Stimulated activated effector memory CD8-positive, alpha-beta T cell treated with anti-CD3 and anti-CD28 coated beads, Interleukin-12 subunit alpha, Interleukin-12 subunit beta, amount 100 ng/mL, for 72 hours (primary cell): Measurements from ENCODE around the gene PCDHGB1.
"Not testable (repeated sequence)": the region's sequence is repeated elsewhere in the genome, so short reads cannot be mapped to it uniquely, and the experiment has no call there.

Source experiments
- ATAC-seq: fragments of 150-1000 bp; cut with Tn5 transposase; 2 replicates; pipeline ENCODE4 v1.10.0; 2021
- DNase-seq, 2 donors: peaks; one replicate each; pipeline ENCODE4 v3.0.0; 2021 to 2022; ENCODE audit warnings: low spot score in 2 of 2
- H3K27ac Mint-ChIP-seq: one replicate; pipeline ENCODE4 v1.8.0; 2022; ENCODE audit warnings: mild to moderate bottlenecking, mixed read lengths
- H3K36me3 Mint-ChIP-seq: one replicate; pipeline ENCODE4 v1.8.0; 2022; ENCODE audit warnings: mild to moderate bottlenecking, mixed read lengths
- H3K4me1 Mint-ChIP-seq: one replicate; pipeline ENCODE4 v1.8.0; 2022; ENCODE audit warnings: mixed read lengths
- H3K4me3 Mint-ChIP-seq: one replicate; pipeline ENCODE4 v1.8.0; 2022; ENCODE audit warnings: mild to moderate bottlenecking, mixed read lengths
- H3K9me3 Mint-ChIP-seq: one replicate; pipeline ENCODE4 v1.8.0; 2022; ENCODE audit warnings: mixed read lengths

The PCDHGB1 gene

GRCh38 chr5:141349917-141350619, at the start of gene PCDHGB1:
PCDHGB1 (plus strand) TSS chr5:141350099; CDS start chr5:141350261, 162 bp downstream.
- H3K27ac Mint-ChIP-seq, result no peak within 1 kb of the TSS
- DNase-seq (peak in 1 of 2 donors; percentile 51), ATAC-seq (peak; percentile 57)
- H3K9me3 Mint-ChIP-seq, result peaks cover 12% of the 10 kb centered on the region
- no peaks in the 10 kb centered on the region for H3K36me3 Mint-ChIP-seq
- H3K4me1 Mint-ChIP-seq, result peaks cover 6% of the 10 kb centered on the region
- H3K4me3 Mint-ChIP-seq, result peak within 1 kb of the TSS; percentile 54

DNA sequence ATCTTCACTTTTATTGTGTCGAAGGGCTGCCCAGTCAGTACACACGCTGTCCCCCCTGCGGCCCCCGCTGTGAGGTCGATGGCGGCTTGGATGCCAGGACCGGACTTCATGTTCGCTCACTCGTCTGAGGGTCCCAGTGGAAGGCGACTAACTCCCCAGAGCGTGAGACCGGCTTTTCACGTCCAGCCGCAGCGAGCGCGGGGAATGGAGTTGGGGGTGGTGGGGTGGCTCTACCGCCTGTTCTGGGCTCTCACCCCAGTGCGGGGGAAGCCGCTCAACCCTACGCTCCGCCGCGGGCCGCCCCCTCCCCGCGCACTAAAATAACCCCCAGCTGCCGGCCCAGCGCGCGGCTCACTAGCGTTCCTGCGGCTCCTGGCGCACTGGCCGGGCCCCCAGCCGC, 46.1 kb upstream of the PCDHGB1 start, which contains the start of gene SLC25A2:
Gene SLC25A2 (minus strand): TSS at position 294 of the 400 bp plus-strand sequence. CDS start 184 bp downstream, at position 110.
- peaks cover 17% of the 10 kb centered on the region for H3K9me3 Mint-ChIP-seq
- no peak for DNase-seq
- H3K4me3 Mint-ChIP-seq, result no peak within 1 kb of the TSS
- no peak within 1 kb of the TSS for H3K27ac Mint-ChIP-seq
- ATAC-seq, result no peak
- no peaks in the 10 kb centered on the region for H3K4me1 Mint-ChIP-seq
- H3K36me3 Mint-ChIP-seq, result no peaks in the 10 kb centered on the region

DNA sequence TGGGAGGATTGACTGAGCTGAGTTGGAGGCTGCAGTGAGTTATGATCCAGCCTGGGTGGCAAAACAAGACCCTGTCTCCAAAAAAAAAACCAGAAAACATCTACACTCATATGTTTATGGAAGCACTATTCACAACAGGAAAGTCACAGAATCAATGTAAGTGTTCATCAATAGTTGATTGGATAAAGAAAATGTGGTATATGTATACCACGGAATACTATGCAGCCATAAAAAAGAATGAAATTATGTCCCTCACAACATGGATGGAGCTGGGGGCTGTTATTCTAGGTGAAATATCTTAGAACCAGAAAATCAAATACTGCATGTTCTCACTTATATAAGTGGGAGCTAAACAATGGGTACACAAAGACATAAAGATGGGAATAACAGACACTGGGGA, 43.3 kb upstream of the PCDHGB1 start:
- H3K4me1 Mint-ChIP-seq, result no peaks in the 10 kb centered on the region
- H3K36me3 Mint-ChIP-seq, result no peaks in the 10 kb centered on the region
- DNase-seq (no peak), ATAC-seq (no peak)
- peaks cover 21% of the 10 kb centered on the region for H3K9me3 Mint-ChIP-seq
- H3K4me3 Mint-ChIP-seq, result no peak overlapping the region
- no peak overlapping the region for H3K27ac Mint-ChIP-seq

- ATAC-seq, result no peak
- H3K4me3 Mint-ChIP-seq, result no peak overlapping the region
- H3K9me3 Mint-ChIP-seq, result peaks cover 39% of the 10 kb centered on the region
- H3K27ac Mint-ChIP-seq, result no peak overlapping the region
- no peak for DNase-seq
- H3K36me3 Mint-ChIP-seq, result peaks cover 33% of the 10 kb centered on the region
- H3K4me1 Mint-ChIP-seq, result peaks cover 12% of the 10 kb centered on the region
These were observed 36.2 kb upstream of the PCDHGB1 start for GRCh38 chr5:141313711-141314110.

GRCh38 chr5:141316963-141317362, 32.9 kb upstream of the PCDHGB1 start:
- Mint-ChIP-seq H3K36me3 (peaks cover 54% of the 10 kb centered on the region), H3K9me3 (peaks cover 42% of the 10 kb centered on the region), H3K4me1 (peaks cover 38% of the 10 kb centered on the region)
- H3K4me3 Mint-ChIP-seq, DNase-seq, ATAC-seq, H3K27ac Mint-ChIP-seq: not testable (repeated sequence)

DNA sequence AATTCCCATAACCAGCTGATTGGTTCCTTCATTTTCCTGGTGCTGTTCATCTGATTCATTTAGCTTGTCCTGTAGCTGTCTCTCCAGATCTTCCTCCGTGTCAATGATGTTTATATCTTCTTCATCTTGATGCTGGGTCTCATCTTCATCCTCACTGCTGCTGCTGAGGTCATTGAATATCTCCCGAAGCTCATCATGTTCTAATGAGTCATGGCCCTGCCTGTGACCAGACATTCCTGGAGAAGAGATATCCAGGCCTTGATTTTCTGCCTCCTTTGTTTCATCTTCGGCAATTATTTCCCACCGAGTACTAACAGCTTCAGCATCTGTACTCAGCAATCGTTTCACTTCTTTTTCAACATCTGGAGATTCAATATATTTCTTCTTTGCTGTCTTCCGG, 30.7 kb upstream of the PCDHGB1 start:
- Mint-ChIP-seq H3K27ac (peak overlapping the region; percentile 100), H3K4me1 (peaks cover 38% of the 10 kb centered on the region), H3K9me3 (peaks cover 31% of the 10 kb centered on the region), H3K36me3 (peaks cover 54% of the 10 kb centered on the region), H3K4me3 (peak overlapping the region; percentile 99)
- ATAC-seq, result no peak
- no peak for DNase-seq

DNA sequence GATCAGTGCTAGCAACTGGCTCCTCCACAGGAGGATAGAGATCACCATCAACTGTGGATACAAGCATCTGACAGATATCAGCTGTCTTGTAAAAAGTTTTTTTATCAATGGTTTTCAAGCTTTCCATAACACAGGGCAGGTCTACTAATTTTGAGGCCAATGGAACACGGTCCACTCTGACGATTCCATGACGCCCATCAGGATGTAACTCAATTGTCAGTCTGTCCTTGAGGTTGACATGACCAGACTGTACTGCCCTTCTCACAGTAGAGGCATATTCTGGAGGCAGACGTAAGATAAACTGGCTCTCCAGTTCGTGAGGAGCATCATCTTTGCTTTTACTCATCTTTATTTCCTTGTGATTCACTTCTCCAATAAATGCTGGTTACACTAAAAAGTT, 30.2 kb upstream of the PCDHGB1 start:
- Mint-ChIP-seq H3K27ac (peak overlapping the region; percentile 100), H3K9me3 (peaks cover 30% of the 10 kb centered on the region), H3K4me3 (peak overlapping the region; percentile 99), H3K4me1 (peaks cover 38% of the 10 kb centered on the region), H3K36me3 (peaks cover 54% of the 10 kb centered on the region)
- ATAC-seq, result no peak
- DNase-seq, result no peak

DNA sequence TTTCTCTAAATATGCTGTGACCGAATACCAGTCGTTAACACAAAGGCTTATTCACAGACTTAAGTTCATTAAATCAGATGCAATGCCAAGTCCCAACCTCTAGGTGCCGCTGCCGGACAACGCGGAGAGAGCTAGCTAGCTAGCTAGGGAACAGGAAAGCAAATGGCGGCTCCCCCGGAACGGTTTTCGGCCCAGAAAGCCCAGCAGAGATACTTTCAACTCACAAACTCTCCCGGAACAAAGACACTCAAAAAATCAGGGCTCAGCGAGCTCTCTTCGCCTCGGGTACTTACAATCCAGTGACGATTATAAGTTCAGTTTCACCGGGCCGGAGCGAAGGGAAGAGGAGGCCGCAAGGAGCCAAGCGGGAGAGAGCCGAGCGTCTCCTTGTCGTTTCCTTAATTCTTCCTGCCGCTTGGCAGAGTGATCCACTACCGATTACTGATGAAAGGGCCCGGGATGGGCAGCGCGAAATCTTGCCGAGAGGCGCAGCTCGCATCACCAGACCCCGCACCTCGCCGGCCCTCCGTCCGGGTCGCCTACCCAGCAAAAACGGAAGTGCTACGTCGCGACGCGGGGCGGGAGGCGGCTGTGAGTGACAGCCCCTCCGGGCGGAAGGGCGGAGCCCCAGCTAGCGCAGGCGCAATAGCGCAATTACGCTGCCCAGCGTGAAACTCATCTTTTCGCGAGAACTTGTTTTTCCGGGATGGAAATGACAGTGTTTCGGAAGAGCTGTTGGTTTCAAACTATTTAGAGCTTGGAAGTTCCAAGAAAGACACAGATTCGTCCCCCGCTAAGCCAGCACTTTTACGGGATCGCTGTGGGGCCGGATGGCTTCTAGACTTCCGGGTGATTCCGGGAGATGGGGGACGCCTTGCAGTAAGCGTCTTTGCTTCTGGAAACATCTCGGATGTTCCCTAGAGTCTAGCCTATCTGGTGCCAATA, 29.4 kb upstream of the PCDHGB1 start, which contains the start of gene TAF7:
Gene TAF7 (minus strand): TSS at position 560 of the 945 bp plus-strand sequence. CDS start 740 bp downstream, outside the sequence.
- H3K4me3 Mint-ChIP-seq, result peak within 1 kb of the TSS; percentile 99
- H3K27ac Mint-ChIP-seq, result peak within 1 kb of the TSS; percentile 100
- DNase-seq (peak; percentile 84 to 94), ATAC-seq (peak; percentile 96)
- H3K9me3 Mint-ChIP-seq, result peaks cover 22% of the 10 kb centered on the region
- H3K36me3 Mint-ChIP-seq, result peaks cover 49% of the 10 kb centered on the region
- H3K4me1 Mint-ChIP-seq, result peaks cover 36% of the 10 kb centered on the region

DNA sequence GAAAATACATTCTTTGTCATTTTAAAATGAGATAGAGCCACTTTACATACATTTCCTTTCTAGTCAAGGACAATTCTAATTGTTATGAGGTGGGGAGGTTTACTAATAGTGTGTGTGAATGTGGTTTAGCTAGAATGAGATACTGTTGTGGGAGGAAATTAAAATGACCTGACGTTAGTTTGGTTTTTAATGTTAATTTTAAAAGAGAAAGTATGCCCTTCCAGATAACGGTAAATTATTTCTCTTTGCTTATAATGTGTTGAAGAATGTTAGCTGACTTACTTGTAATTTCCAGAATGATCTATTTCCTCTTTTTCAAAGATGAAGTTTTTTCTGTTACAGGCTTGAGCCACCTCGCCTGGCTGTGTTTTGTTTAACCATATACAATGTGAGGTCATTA, 27.6 kb upstream of the PCDHGB1 start:
- H3K27ac Mint-ChIP-seq, result no peak overlapping the region
- H3K36me3 Mint-ChIP-seq, result peaks cover 40% of the 10 kb centered on the region
- DNase-seq (no peak), ATAC-seq (no peak)
- H3K4me1 Mint-ChIP-seq, result peaks cover 39% of the 10 kb centered on the region
- peak overlapping the region; percentile 99 for H3K4me3 Mint-ChIP-seq
- peaks cover 21% of the 10 kb centered on the region for H3K9me3 Mint-ChIP-seq

GRCh38 chr5:141326088-141326854, 23.6 kb upstream of the PCDHGB1 start:
- Mint-ChIP-seq H3K4me3 (peak overlapping the region; percentile 88), H3K4me1 (peaks cover 7% of the 10 kb centered on the region), H3K9me3 (peaks cover 4% of the 10 kb centered on the region), H3K27ac (peak overlapping the region; percentile 76), H3K36me3 (peaks cover 4% of the 10 kb centered on the region)
- DNase-seq, result peak; percentile 43 to 73
- ATAC-seq, result peak; percentile 93

GRCh38 chr5:141328231-141328630, 21.7 kb upstream of the PCDHGB1 start:
- Mint-ChIP-seq H3K27ac (no peak overlapping the region), H3K36me3 (peaks cover 4% of the 10 kb centered on the region), H3K4me1 (peaks cover 7% of the 10 kb centered on the region), H3K4me3 (no peak overlapping the region), H3K9me3 (peaks cover 4% of the 10 kb centered on the region)
- peak; percentile 40 for ATAC-seq
- no peak for DNase-seq

DNA sequence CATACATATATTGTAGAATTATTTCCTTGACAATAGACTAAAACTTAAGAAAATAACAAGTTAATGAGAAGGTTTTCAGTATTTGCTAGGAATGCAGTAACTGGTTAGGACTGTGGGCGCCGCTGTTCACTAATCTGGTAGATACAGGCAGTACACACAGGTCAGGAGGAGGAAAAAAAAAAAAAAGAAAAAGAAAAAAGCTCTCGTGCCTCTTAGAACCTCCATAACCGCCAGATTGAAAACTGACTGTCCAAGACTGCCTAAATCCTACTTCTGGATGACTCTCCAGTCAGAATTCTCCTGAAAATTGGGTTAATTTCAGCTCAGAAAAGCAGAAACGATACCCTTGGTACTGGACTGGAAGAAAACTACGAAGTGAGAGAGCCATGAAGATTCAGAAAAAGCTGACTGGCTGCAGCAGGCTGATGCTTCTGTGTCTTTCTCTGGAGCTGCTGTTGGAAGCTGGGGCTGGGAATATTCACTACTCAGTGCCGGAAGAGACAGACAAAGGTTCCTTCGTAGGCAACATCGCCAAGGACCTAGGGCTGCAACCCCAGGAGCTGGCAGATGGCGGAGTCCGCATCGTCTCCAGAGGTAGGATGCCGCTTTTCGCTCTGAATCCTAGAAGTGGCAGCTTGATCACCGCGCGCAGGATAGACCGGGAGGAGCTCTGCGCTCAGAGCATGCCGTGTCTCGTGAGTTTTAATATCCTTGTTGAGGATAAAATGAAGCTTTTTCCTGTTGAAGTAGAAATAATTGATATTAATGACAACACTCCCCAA, 19.4 kb upstream of the PCDHGB1 start, which contains the start of gene PCDHGA1:
Gene PCDHGA1 (plus strand): TSS at position 216 of the 782 bp plus-strand sequence.
- no peak within 1 kb of the TSS for H3K4me3 Mint-ChIP-seq
- no peak within 1 kb of the TSS for H3K27ac Mint-ChIP-seq
- no peak for DNase-seq
- H3K36me3 Mint-ChIP-seq, result peaks cover 4% of the 10 kb centered on the region
- no peak for ATAC-seq
- H3K4me1 Mint-ChIP-seq, result peaks cover 7% of the 10 kb centered on the region
- peaks cover 16% of the 10 kb centered on the region for H3K9me3 Mint-ChIP-seq

GRCh38 chr5:141332571-141332970, 17.3 kb upstream of the PCDHGB1 start:
- H3K4me3 Mint-ChIP-seq, H3K36me3 Mint-ChIP-seq: not testable (repeated sequence)

More at GRCh38 chr5:141332571-141332970, 17.3 kb upstream of the PCDHGB1 start:
- ATAC-seq, DNase-seq, H3K4me1 Mint-ChIP-seq, H3K27ac Mint-ChIP-seq: not testable (repeated sequence)
- peaks cover 22% of the 10 kb centered on the region for H3K9me3 Mint-ChIP-seq
